ENCODE measurements around the gene IFT20.

The IFT20 gene

GRCh38 chr17:28368306-28368831 lies 33.1 kb upstream of the IFT20 start:
- no peak overlapping the region for H3K27ac ChIP-seq (ENCODE audit: extremely low read depth, low read depth, low read length)
- TF ChIP-seq ZBTB8A (tag by site-specific recombination; IDR thresholded peaks at IDR 0.05) (no peak), ZNF404 (tag by site-specific recombination; IDR thresholded peaks at IDR 0.05) (no peak), HOXD13 (CRISPR knock-in tag; IDR thresholded peaks at IDR 0.05; ENCODE audit: borderline replicate concordance) (no peak), KLF16 (tag by site-specific recombination; IDR thresholded peaks at IDR 0.05) (no peak), ZNF560 (tag by site-specific recombination; IDR thresholded peaks at IDR 0.05; ENCODE audit: borderline replicate concordance) (no peak), ZNF704 (tag by site-specific recombination; IDR thresholded peaks at IDR 0.05) (no peak), REPIN1 (tag by site-specific recombination; IDR thresholded peaks at IDR 0.05; ENCODE audit: low read depth) (no peak), ZSCAN23 (tag by site-specific recombination; IDR thresholded peaks at IDR 0.05) (no peak), ZNF184 (tag by site-specific recombination; IDR thresholded peaks at IDR 0.05) (no peak), HOXC10 (CRISPR knock-in tag; IDR thresholded peaks at IDR 0.05) (no peak)
- TF ChIP-seq, protein P1, sequence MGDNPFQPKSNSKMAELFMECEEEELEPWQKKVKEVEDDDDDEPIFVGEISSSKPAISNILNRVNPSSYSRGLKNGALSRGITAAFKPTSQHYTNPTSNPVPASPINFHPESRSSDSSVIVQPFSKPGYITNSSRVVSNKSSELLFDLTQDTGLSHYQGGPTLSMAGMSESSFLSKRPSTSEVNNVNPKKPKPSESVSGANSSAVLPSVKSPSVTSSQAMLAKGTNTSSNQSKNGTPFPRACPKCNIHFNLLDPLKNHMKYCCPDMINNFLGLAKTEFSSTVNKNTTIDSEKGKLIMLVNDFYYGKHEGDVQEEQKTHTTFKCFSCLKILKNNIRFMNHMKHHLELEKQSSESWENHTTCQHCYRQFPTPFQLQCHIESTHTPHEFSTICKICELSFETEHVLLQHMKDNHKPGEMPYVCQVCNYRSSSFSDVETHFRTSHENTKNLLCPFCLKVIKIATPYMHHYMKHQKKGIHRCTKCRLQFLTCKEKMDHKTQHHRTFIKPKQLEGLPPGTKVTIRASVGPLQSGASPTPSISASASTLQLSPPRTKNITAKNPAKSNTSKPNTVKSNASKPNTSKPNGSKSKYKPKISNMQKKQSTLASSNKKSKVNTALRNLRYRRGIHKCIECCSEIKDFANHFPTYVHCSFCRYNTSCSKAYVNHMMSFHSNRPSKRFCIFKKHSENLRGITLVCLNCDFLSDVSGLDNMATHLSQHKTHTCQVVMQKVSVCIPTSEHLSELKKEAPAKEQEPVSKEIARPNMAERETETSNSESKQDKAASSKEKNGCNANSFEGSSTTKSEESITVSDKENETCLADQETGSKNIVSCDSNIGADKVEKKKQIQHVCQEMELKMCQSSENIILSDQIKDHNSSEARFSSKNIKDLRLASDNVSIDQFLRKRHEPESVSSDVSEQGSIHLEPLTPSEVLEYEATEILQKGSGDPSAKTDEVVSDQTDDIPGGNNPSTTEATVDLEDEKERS (tag by site-specific recombination; IDR thresholded peaks at IDR 0.05) = no peak
- TF ChIP-seq, protein P2, sequence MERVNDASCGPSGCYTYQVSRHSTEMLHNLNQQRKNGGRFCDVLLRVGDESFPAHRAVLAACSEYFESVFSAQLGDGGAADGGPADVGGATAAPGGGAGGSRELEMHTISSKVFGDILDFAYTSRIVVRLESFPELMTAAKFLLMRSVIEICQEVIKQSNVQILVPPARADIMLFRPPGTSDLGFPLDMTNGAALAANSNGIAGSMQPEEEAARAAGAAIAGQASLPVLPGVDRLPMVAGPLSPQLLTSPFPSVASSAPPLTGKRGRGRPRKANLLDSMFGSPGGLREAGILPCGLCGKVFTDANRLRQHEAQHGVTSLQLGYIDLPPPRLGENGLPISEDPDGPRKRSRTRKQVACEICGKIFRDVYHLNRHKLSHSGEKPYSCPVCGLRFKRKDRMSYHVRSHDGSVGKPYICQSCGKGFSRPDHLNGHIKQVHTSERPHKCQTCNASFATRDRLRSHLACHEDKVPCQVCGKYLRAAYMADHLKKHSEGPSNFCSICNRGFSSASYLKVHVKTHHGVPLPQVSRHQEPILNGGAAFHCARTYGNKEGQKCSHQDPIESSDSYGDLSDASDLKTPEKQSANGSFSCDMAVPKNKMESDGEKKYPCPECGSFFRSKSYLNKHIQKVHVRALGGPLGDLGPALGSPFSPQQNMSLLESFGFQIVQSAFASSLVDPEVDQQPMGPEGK (tag by site-specific recombination; IDR thresholded peaks at IDR 0.05) = no peak
- no peaks in the 10 kb centered on the region for H3K9me3 ChIP-seq (ENCODE audit: control insufficient read depth, insufficient read depth, low read depth, low read length)
- H3K36me3 ChIP-seq (ENCODE audit: control insufficient read depth in 2 of 2, insufficient read depth in 1 of 2, low read length in 2 of 2) = peaks cover 0 to 19% of the 10 kb centered on the region in 2 experiments; a peak in 2 of 3 replicates
- ChIA-PET POLR2A (interaction anchor here (0.6 to 7.1 kb wide), 6 partner anchors 10 to 48 kb away, joined by 3 to 66 read pairs (median 4); partner anchors contain the start of genes IFT20, POLDIP2 and TNFAIP1), CTCF (interaction anchor here (0.7 to 1.4 kb wide), 2 partner anchors 39 to 119 kb away, joined by 3 to 4 read pairs; no protein-coding TSS in a partner anchor)
- no peak overlapping the region for H3K4me3 ChIP-seq (ENCODE audit: low read depth, low read length)
- H3K4me1 ChIP-seq (ENCODE audit: control insufficient read depth, insufficient read depth, low read length) = peaks cover 12% of the 10 kb centered on the region

DNA sequence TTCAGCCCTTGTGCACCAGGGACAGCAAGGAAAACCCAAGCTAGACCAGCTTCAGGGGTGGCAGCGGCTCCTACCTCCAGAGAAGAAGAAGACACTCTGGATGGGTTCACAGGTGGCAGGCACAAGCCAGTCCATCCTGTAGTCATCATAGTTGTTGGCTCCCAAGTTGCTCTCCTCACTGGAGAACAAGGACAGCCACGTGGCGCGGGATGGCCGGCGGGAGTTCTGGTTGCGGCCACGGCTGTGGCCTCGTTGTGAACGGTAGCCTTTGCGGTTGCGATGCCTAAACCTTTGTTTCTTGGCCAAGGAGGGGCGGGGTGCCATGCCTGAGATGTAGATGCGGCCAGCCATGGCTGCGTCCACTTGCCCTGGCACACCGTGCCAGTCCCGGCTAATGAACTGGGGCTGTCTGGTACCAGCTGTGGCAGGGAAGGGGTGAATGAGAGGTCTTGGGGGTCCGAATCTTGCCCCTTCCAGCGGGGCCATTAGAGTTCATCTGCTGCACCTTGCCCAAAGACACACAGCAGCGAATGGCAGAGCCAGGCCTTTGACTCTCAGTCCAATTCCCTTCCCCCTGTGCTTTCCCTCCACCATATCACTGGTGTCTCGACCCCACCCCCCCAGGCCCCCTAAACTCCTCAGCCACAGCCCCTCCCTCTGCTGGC lies 32.5 kb upstream of the IFT20 start:
- CTCF ChIA-PET = interaction anchor here (0.7 to 1.3 kb wide), 2 partner anchors 10 to 120 kb away, joined by 3 to 10 read pairs; partner anchors contain the start of gene POLDIP2
- TF ChIP-seq, protein P3, sequence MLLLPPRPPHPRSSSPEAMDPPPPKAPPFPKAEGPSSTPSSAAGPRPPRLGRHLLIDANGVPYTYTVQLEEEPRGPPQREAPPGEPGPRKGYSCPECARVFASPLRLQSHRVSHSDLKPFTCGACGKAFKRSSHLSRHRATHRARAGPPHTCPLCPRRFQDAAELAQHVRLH (tag by site-specific recombination; IDR thresholded peaks at IDR 0.05) = no peak
- TF ChIP-seq HOXC10 (CRISPR knock-in tag; IDR thresholded peaks at IDR 0.05) (no peak), ZNF449 (tag by site-specific recombination; IDR thresholded peaks at IDR 0.05) (no peak), ZNF148 (tag by site-specific recombination; IDR thresholded peaks at IDR 0.05; ENCODE audit: borderline replicate concordance) (no peak)

More for the DNA sequence above, 32.5 kb upstream of the IFT20 start:
- Histone ChIP-seq H3K4me3 (ENCODE audit: low read depth, low read length) (no peak overlapping the region), H3K4me1 (ENCODE audit: control insufficient read depth, insufficient read depth, low read length) (peaks cover 6% of the 10 kb centered on the region), H3K36me3 (ENCODE audit: control insufficient read depth in 2 of 2, insufficient read depth in 1 of 2, low read length in 2 of 2) (peaks cover 0 to 25% of the 10 kb centered on the region in 2 experiments; a peak in 2 of 3 replicates), H3K27ac (ENCODE audit: extremely low read depth, low read depth, low read length) (no peak overlapping the region), H3K9me3 (ENCODE audit: control insufficient read depth, insufficient read depth, low read depth, low read length) (no peaks in the 10 kb centered on the region)
- POLR2A ChIA-PET = interaction anchor here (0.7 to 7.1 kb wide), 3 partner anchors 9 to 49 kb away, joined by 3 to 66 read pairs (median 14); partner anchors contain the start of genes IFT20, POLDIP2 and TNFAIP1

Measured in HEK293 (cell line).